ENCODE data around the gene NFYB. TPM values are rescaled to one million over a fixed set of nuclear protein-coding genes. Genes with fewer than 3 reads are reported as not detected.
A peak's percentile ranks its signal among the peaks of the same experiment; 100 is the strongest.

NFYB gene
- total and polyA plus RNA-seq, 4 donors: 15.5 to 33.0 (median 24.5) TPM

GRCh38 chr12:104133866-104134265 is 4.1 kb downstream of the NFYB start:
- Histone ChIP-seq H3K4me1 (ENCODE audit: control insufficient read depth in 5 of 5, insufficient read depth in 5 of 5, low read length in 5 of 5) (peaks cover 3 to 35% (median 10%) of the 10 kb centered on the region in 5 donors), H3K27ac (ENCODE audit: low read depth in 1 of 2, low read length in 1 of 2) (no peak overlapping the region), H3K36me3 (ENCODE audit: control insufficient read depth in 4 of 4, insufficient read depth in 4 of 4, low read length in 4 of 4) (peaks cover 0 to 31% (median 12%) of the 10 kb centered on the region in 4 donors), H3K9ac (ENCODE audit: insufficient read depth in 1 of 2, low read length in 2 of 2) (no peak overlapping the region), H3K9me3 (ENCODE audit: control insufficient read depth in 4 of 4, insufficient read depth in 3 of 4, low read length in 3 of 4) (no peaks in the 10 kb centered on the region), H3K4me3 (no peak overlapping the region), H3K27me3 (ENCODE audit: control insufficient read depth in 3 of 3, insufficient read depth in 3 of 3, low read length in 2 of 3) (no peaks in the 10 kb centered on the region)
- WGBS, 2 donors: 88 to 90% methylated on average over 1 of the region's 1 CpG
- DNase-seq (no peak), ATAC-seq (ENCODE audit: insufficient read depth, low FRiP score) (no peak)
- TF ChIP-seq CTCF (IDR thresholded peaks at IDR 0.05; ENCODE audit: control extremely low read depth, extremely low read depth): no peak

DNA sequence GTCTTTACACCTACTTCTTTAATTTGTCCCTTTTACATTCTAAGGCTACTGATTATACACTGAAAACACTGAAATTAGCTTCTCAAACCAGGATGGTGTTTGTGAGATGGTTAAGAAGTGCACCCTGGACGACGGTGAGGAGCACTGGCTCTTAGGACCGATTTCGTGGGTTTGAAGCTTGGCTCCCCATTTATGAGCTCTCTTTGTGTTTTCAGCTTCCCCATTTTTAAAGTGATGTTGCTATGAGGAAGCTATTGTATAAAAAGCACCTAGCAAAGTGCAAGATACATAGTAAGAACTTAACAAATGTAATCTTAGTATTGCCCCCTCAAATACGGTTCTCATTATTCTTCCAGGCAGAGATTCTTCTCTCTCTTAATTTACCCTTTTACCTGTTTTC is 4.7 kb downstream of the NFYB start:
- no peak for ATAC-seq (ENCODE audit: insufficient read depth, low FRiP score)
- H3K4me3 ChIP-seq: no peak overlapping the region

DNA sequence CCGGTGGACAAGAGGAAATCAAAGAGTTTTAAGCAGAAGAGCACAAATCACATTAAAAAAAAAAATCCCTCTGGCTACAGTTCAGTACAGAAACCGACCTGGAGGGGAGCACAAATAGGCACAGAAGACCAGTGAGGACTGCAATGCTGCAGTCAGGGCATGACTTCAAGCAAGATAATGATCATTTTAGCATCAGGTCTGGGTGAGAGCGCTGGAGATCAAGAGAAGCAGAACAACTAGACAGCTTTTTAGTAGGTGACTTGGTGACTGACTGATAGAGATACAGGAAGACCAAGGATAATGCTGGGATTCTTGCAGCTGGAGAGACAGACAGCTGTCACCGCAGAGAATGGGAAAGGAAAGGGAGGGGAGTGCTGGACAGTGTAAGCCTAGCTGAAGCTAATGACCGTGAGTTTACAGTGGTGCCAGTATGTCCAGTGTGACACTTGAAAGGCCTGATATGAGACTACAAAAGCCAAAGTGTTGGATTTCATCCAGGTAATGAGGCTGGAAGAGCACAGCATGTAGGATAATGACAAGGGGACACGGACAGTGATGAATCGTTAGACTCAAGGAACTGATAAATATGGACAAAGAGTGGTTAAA is 5.6 kb downstream of the NFYB start:
- peaks cover 0 to 40% (median 15%) of the 10 kb centered on the region in 4 donors for H3K36me3 ChIP-seq (ENCODE audit: control insufficient read depth in 4 of 4, insufficient read depth in 4 of 4, low read length in 4 of 4)
- no peaks in the 10 kb centered on the region for H3K27me3 ChIP-seq (ENCODE audit: control insufficient read depth in 3 of 3, insufficient read depth in 3 of 3, low read length in 2 of 3)
- H3K27ac ChIP-seq (ENCODE audit: low read depth in 1 of 2, low read length in 1 of 2): peak overlapping the region; percentile 15 to 46
- DNase-seq (no peak), ATAC-seq (ENCODE audit: insufficient read depth, low FRiP score) (no peak)
- H3K9ac ChIP-seq (ENCODE audit: insufficient read depth in 1 of 2, low read length in 2 of 2): no peak overlapping the region
- H3K9me3 ChIP-seq (ENCODE audit: control insufficient read depth in 4 of 4, insufficient read depth in 3 of 4, low read length in 3 of 4): no peaks in the 10 kb centered on the region
- peaks cover 0 to 30% (median 4%) of the 10 kb centered on the region in 5 donors for H3K4me1 ChIP-seq (ENCODE audit: control insufficient read depth in 5 of 5, insufficient read depth in 5 of 5, low read length in 5 of 5)
- TF ChIP-seq CTCF (IDR thresholded peaks at IDR 0.05; ENCODE audit: control extremely low read depth, extremely low read depth): no peak
- 59 to 75% methylated on average over 7 of the region's 7 CpGs for WGBS, 2 donors
- no peak overlapping the region for H3K4me3 ChIP-seq

More for the DNA sequence above, 4.7 kb downstream of the NFYB start:
- Histone ChIP-seq H3K27me3 (ENCODE audit: control insufficient read depth in 3 of 3, insufficient read depth in 3 of 3, low read length in 2 of 3) (no peaks in the 10 kb centered on the region), H3K4me1 (ENCODE audit: control insufficient read depth in 5 of 5, insufficient read depth in 5 of 5, low read length in 5 of 5) (peaks cover under 1 to 30% (median 5%) of the 10 kb centered on the region in 5 donors), H3K9ac (ENCODE audit: insufficient read depth in 1 of 2, low read length in 2 of 2) (no peak overlapping the region), H3K27ac (ENCODE audit: low read depth in 1 of 2, low read length in 1 of 2) (no peak overlapping the region), H3K9me3 (ENCODE audit: control insufficient read depth in 4 of 4, insufficient read depth in 3 of 4, low read length in 3 of 4) (no peaks in the 10 kb centered on the region), H3K36me3 (ENCODE audit: control insufficient read depth in 4 of 4, insufficient read depth in 4 of 4, low read length in 4 of 4) (peaks cover 0 to 33% (median 13%) of the 10 kb centered on the region in 4 donors)
- WGBS, 2 donors: 48 to 71% methylated on average over 5 of the region's 5 CpGs
- no peak for TF ChIP-seq CTCF (IDR thresholded peaks at IDR 0.05; ENCODE audit: control extremely low read depth, extremely low read depth)
- no peak for DNase-seq

- no peaks in the 10 kb centered on the region for H3K27me3 ChIP-seq (ENCODE audit: control insufficient read depth in 3 of 3, insufficient read depth in 3 of 3, low read length in 2 of 3)
- no peak overlapping the region for H3K27ac ChIP-seq (ENCODE audit: low read depth in 1 of 2, low read length in 1 of 2)
- DNase-seq (no peak), ATAC-seq (ENCODE audit: insufficient read depth, low FRiP score) (no peak)
- no peaks in the 10 kb centered on the region for H3K9me3 ChIP-seq (ENCODE audit: control insufficient read depth in 4 of 4, insufficient read depth in 3 of 4, low read length in 3 of 4)
- H3K9ac ChIP-seq (ENCODE audit: insufficient read depth in 1 of 2, low read length in 2 of 2): no peak overlapping the region
- WGBS, 2 donors: 77 to 87% methylated on average over 4 of the region's 4 CpGs
- H3K36me3 ChIP-seq (ENCODE audit: control insufficient read depth in 4 of 4, insufficient read depth in 4 of 4, low read length in 4 of 4): peaks cover 0 to 44% (median 16%) of the 10 kb centered on the region in 4 donors
- TF ChIP-seq CTCF (IDR thresholded peaks at IDR 0.05; ENCODE audit: control extremely low read depth, extremely low read depth): no peak
- no peak overlapping the region for H3K4me3 ChIP-seq
- peaks cover 0 to 25% (median 4%) of the 10 kb centered on the region in 5 donors for H3K4me1 ChIP-seq (ENCODE audit: control insufficient read depth in 5 of 5, insufficient read depth in 5 of 5, low read length in 5 of 5)
Observed at GRCh38 chr12:104131609-104132008, 6.4 kb downstream of the NFYB start.
